GM12878 (cell line): ENCODE measurements around the gene ATCAY. TPM values are rescaled to one million over a fixed set of nuclear protein-coding genes. Genes with fewer than 3 reads are reported as not detected.

Experiments used
- ATAC-seq: fragments of 200-7000 bp; cut with Tn5 transposase; 3 replicates; pipeline ENCODE4 v1.9.1; 2020; ENCODE audit warnings: mild to moderate bottlenecking, moderate library complexity
- BruUV-seq: library from RNA; stranded (reverse); fragments of 400-500 nt; replicated peaks from 2 replicates; lab custom pipeline; 2021; lab: Mats Ljungman, UMichigan
- CTCF ChIA-PET: fragments of 300-600 bp; sonication (Branson Sonifier 250); formaldehyde crosslinking; extraction: SDS; loops from one replicate; lab custom pipeline; 2021; ENCODE audit warnings: inconsistent platforms; lab: Yijun Ruan, JAX
- POLR2A ChIA-PET: fragments of 350-600 bp; formaldehyde crosslinking; extraction: SDS; loops from one replicate; lab custom pipeline; 2021; ENCODE audit warnings: inconsistent platforms; lab: Charles Lee
- RAD21 ChIA-PET: fragments of 300-600 bp; sonication (Branson Sonifier 250); formaldehyde crosslinking; loops from one replicate; lab custom pipeline; 2023; ENCODE audit warnings: antibody characterized with exemption; ENCODE audit not compliant: unreplicated experiment; lab: Charles Lee
- SMC1A ChIA-PET: fragments of 300-600 bp; sonication (Branson Sonifier 250); formaldehyde crosslinking; loops from one replicate; lab custom pipeline; 2023; ENCODE audit not compliant: unreplicated experiment, uncharacterized antibody; lab: Charles Lee
- DNase-seq: peaks from one replicate; pipeline ENCODE4 v3.0.0-alpha.2; 2011; ENCODE audit warnings: low read depth, low spot score
- FAIRE-seq: peaks from 3 replicates; lab custom pipeline; 2011; peaks lifted over from hg19 to GRCh38; lab: Jason Lieb, UNC
- H2AFZ ChIP-seq: 2 replicates; pipeline ENCODE4 v1.6.0; 2011; ENCODE audit warnings: low read depth, low read length, control low read depth; ENCODE audit not compliant: control insufficient read depth
- H3K27ac ChIP-seq: 2 replicates; pipeline ENCODE4 v1.5.1; 2011; ENCODE audit warnings: control low read depth; ENCODE audit not compliant: control insufficient read depth, insufficient read depth
- H3K27me3 ChIP-seq, 2 experiments: replicated peaks in 1 of 2; 2 replicates each; pipeline versions ENCODE4 v1.6.0 to v1.6.1; 2011; ENCODE audit warnings: low read length in 1 of 2; ENCODE audit not compliant: control insufficient read depth in 2 of 2, insufficient read depth in 2 of 2
- H3K36me3 ChIP-seq, 2 experiments: 2 replicates each; pipeline ENCODE4 v1.5.1; 2011; ENCODE audit warnings: low read length in 1 of 2; ENCODE audit not compliant: control insufficient read depth in 2 of 2, insufficient read depth in 2 of 2
- H3K4me1 ChIP-seq: 2 replicates; pipeline ENCODE4 v1.6.1; 2011; ENCODE audit warnings: mild to moderate bottlenecking, low read length, moderate library complexity, mixed read lengths; ENCODE audit not compliant: control insufficient read depth, insufficient read depth
- H3K4me2 ChIP-seq: 2 replicates; pipeline ENCODE4 v1.6.0; 2011; ENCODE audit warnings: control low read depth; ENCODE audit not compliant: control insufficient read depth, insufficient read depth
- H3K4me3 ChIP-seq: fragments of 200-600 bp; sonication (generic); 2 replicates; pipeline ENCODE4 v1.5.1; 2016
- H3K79me2 ChIP-seq: 2 replicates; pipeline ENCODE4 v1.6.0; 2011; ENCODE audit warnings: low read length; ENCODE audit not compliant: control insufficient read depth, insufficient read depth
- H3K9ac ChIP-seq: 2 replicates; pipeline ENCODE4 v1.8.0; 2011; ENCODE audit warnings: low read length, control low read depth, mixed read lengths; ENCODE audit not compliant: control insufficient read depth, insufficient read depth
- H3K9me3 ChIP-seq: replicated peaks from 3 replicates; pipeline ENCODE4 v1.5.1; 2011; ENCODE audit warnings: mild to moderate bottlenecking, low read length; ENCODE audit not compliant: control insufficient read depth, insufficient read depth
- H4K20me1 ChIP-seq: 2 replicates; pipeline ENCODE4 v1.6.0; 2011; ENCODE audit not compliant: control insufficient read depth, insufficient read depth
- BCL11A ChIP-seq: IDR thresholded peaks from 2 replicates; pipeline ENCODE4 v1.6.1; 2011; ENCODE audit warnings: low read depth, low read length
- IRF4 ChIP-seq: IDR thresholded peaks from 2 replicates; pipeline ENCODE4 v1.6.1; 2011; ENCODE audit warnings: low read depth, low read length
- NBN ChIP-seq: fragments of 450-650 bp; IDR thresholded peaks from 2 replicates; pipeline ENCODE4 v1.6.1; 2016
- PAX5 ChIP-seq: IDR thresholded peaks from 2 replicates; pipeline ENCODE4 v1.6.1; 2011; ENCODE audit warnings: low read depth, low read length, borderline replicate concordance
- RBBP5 ChIP-seq: fragments of 200-600 bp; sonication (generic); conservative IDR thresholded peaks from 2 replicates; pipeline ENCODE4 v1.6.1; 2016
- RELA ChIP-seq: fragments of 450-650 bp; IDR thresholded peaks from 2 replicates; pipeline ENCODE4 v1.8.0; 2014; ENCODE audit warnings: borderline replicate concordance; ENCODE audit not compliant: partially characterized antibody
- TARDBP ChIP-seq: IDR thresholded peaks from 2 replicates; pipeline ENCODE4 v1.6.1; 2016; ENCODE audit warnings: borderline replicate concordance
- ZZZ3 ChIP-seq: IDR thresholded peaks from 2 replicates; pipeline ENCODE4 v1.6.1; 2011; ENCODE audit warnings: low read depth; ENCODE audit not compliant: control insufficient read depth, insufficient read length
- WGBS: methylation state at CpG from one replicate; pipeline ENCODE4 v1.1.6; 2016; ENCODE audit warnings: low lambda C conversion rate; ENCODE audit not compliant: insufficient replicate concordance, insufficient coverage; ENCODE audit errors: missing lambda C conversion rate; 5-methylcytosine and 5-hydroxymethylcytosine counted together
- in situ Hi-C: fragments of 300-500 bp; cut with MboI; formaldehyde crosslinking; loops from 9 replicates; pipeline ENCODE4 v1.14.3; 2018; ENCODE audit warnings: mixed read lengths
- intact Hi-C: fragments of 100-400 bp; cut with micrococcal nuclease; formaldehyde crosslinking; loops from one replicate; pipeline ENCODE4 v1.14.2; 2022; ENCODE audit not compliant: unreplicated experiment
- polyA plus RNA-seq, 11 experiments: library from polyadenylated mRNA; depleted of rRNA in 4 of 11; unstranded in 6 of 11; stranded (reverse) in 5 of 11; fragments of >200 nt; fragmentation: Nextera tagmentation in 4 of 11; fragmentation: Illumina TruSeq in 1 of 11; extraction: Ambion mirVana in 4 of 11; extraction: Trizol in 1 of 11; gene quantifications; 1 replicate in 1 of 11; 2 replicates in 10 of 11; pipeline versions ENCODE4 v1.2.1 to v1.2.3, GENCODE V29; 2011 to 2016; ENCODE audit warnings: inconsistent platforms in 2 of 11, missing spikeins in 2 of 11, low read depth in 1 of 11
- total RNA-seq, 4 experiments: library from RNA; depleted of rRNA in 3 of 4; stranded (reverse); fragments of >200 nt in 3 of 4; fragmentation: Illumina TruSeq in 1 of 4; extraction: Trizol in 1 of 4; gene quantifications; 2 replicates each; pipeline versions ENCODE4 v1.2.1 to v1.2.3, GENCODE V29; 2013 to 2021
- TF ChIP-seq, protein P1 (sequence below): IDR thresholded peaks from 2 replicates; pipeline ENCODE4 v1.6.1; 2012; ENCODE audit warnings: low read length, inconsistent platforms
- TF ChIP-seq, protein P2 (sequence below): IDR thresholded peaks from 2 replicates; pipeline ENCODE4 v1.6.1; 2012; ENCODE audit warnings: mild to moderate bottlenecking, low read depth, low read length
- TF ChIP-seq, protein P3 (sequence below): fragments of 450-650 bp; IDR thresholded peaks from 2 replicates; pipeline ENCODE4 v1.6.1; 2017; ENCODE audit warnings: mild to moderate bottlenecking
- TF ChIP-seq, protein P4 (sequence below), 3 experiments: IDR thresholded peaks in 2 of 3; conservative IDR thresholded peaks in 1 of 3; 2 replicates each; pipeline ENCODE4 v1.5.1; 2011; ENCODE audit warnings: low read depth in 3 of 3, low read length in 3 of 3, mild to moderate bottlenecking in 3 of 3, control low read depth in 2 of 3, moderate library complexity in 2 of 3, inconsistent platforms in 1 of 3, mixed read lengths in 1 of 3; ENCODE audit not compliant: control insufficient read depth in 2 of 3, insufficient read depth in 1 of 3; ENCODE audit errors: extremely low read depth in 1 of 3
- TF ChIP-seq, protein P5 (sequence below): IDR thresholded peaks from 2 replicates; pipeline ENCODE4 v1.6.1; 2011; ENCODE audit warnings: low read depth, low read length, improper control_type of control experiment, borderline replicate concordance

Gene ATCAY
- total and polyA plus RNA-seq, 10 of the 15 experiments (the other 5 are each of a cell fraction or from before 2014, with no cell fraction given), result under 0.01 to 0.04 (median 0.02) TPM; not detected in 4

DNA sequence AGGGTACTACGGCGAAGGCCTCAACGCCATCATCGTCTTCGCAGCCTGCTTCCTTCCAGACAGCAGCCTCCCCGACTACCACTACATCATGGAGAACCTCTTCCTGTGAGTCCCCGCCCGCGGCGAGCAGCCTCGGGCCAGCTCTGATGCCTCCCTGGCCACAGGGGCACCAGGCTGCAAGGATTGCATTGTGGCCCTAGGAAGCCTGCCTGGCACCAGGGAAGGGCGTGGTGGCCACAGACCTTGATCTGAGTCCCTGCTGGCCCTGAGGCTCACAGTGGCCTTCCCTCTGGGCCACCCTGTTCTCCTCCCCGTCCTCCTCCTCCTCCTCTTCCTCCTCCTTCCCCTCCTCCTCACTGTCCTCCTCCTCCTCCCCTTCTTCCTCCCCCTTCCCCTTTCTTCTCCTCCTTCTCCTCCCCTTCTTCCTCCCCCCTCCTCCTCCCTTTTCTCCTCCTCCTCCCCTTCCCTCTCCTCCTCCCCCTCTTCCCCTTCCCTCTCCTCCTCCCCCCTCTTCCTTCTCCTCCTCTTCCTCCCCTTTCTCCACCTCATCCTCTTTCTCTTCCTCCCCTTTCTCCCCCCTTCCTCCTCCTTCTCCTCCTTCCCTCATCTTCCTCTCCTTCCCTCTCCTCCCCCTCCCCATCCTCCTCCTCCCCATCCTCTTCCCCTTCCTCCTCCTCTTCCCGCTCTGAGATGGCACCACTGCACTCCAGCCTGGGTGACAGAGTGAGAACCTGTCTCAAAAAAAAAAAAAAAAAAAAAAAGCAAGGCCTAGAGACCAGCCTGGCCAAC is 28.0 kb downstream of the ATCAY start:
- in situ Hi-C loops, result no loop called here

More for the DNA sequence above, 28.0 kb downstream of the ATCAY start:
- TF ChIP-seq NBN (no peak), TARDBP (no peak), RELA (no peak), PAX5 (no peak), ZZZ3 (no peak), IRF4 (no peak), BCL11A (no peak), RBBP5 (no peak)
- TF ChIP-seq, protein P1, sequence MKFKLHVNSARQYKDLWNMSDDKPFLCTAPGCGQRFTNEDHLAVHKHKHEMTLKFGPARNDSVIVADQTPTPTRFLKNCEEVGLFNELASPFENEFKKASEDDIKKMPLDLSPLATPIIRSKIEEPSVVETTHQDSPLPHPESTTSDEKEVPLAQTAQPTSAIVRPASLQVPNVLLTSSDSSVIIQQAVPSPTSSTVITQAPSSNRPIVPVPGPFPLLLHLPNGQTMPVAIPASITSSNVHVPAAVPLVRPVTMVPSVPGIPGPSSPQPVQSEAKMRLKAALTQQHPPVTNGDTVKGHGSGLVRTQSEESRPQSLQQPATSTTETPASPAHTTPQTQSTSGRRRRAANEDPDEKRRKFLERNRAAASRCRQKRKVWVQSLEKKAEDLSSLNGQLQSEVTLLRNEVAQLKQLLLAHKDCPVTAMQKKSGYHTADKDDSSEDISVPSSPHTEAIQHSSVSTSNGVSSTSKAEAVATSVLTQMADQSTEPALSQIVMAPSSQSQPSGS, result no peak
- TF ChIP-seq, protein P2, sequence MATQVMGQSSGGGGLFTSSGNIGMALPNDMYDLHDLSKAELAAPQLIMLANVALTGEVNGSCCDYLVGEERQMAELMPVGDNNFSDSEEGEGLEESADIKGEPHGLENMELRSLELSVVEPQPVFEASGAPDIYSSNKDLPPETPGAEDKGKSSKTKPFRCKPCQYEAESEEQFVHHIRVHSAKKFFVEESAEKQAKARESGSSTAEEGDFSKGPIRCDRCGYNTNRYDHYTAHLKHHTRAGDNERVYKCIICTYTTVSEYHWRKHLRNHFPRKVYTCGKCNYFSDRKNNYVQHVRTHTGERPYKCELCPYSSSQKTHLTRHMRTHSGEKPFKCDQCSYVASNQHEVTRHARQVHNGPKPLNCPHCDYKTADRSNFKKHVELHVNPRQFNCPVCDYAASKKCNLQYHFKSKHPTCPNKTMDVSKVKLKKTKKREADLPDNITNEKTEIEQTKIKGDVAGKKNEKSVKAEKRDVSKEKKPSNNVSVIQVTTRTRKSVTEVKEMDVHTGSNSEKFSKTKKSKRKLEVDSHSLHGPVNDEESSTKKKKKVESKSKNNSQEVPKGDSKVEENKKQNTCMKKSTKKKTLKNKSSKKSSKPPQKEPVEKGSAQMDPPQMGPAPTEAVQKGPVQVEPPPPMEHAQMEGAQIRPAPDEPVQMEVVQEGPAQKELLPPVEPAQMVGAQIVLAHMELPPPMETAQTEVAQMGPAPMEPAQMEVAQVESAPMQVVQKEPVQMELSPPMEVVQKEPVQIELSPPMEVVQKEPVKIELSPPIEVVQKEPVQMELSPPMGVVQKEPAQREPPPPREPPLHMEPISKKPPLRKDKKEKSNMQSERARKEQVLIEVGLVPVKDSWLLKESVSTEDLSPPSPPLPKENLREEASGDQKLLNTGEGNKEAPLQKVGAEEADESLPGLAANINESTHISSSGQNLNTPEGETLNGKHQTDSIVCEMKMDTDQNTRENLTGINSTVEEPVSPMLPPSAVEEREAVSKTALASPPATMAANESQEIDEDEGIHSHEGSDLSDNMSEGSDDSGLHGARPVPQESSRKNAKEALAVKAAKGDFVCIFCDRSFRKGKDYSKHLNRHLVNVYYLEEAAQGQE, result no peak
- TF ChIP-seq, protein P3, sequence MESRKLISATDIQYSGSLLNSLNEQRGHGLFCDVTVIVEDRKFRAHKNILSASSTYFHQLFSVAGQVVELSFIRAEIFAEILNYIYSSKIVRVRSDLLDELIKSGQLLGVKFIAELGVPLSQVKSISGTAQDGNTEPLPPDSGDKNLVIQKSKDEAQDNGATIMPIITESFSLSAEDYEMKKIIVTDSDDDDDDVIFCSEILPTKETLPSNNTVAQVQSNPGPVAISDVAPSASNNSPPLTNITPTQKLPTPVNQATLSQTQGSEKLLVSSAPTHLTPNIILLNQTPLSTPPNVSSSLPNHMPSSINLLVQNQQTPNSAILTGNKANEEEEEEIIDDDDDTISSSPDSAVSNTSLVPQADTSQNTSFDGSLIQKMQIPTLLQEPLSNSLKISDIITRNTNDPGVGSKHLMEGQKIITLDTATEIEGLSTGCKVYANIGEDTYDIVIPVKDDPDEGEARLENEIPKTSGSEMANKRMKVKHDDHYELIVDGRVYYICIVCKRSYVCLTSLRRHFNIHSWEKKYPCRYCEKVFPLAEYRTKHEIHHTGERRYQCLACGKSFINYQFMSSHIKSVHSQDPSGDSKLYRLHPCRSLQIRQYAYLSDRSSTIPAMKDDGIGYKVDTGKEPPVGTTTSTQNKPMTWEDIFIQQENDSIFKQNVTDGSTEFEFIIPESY, result no peak
- TF ChIP-seq, protein P4, sequence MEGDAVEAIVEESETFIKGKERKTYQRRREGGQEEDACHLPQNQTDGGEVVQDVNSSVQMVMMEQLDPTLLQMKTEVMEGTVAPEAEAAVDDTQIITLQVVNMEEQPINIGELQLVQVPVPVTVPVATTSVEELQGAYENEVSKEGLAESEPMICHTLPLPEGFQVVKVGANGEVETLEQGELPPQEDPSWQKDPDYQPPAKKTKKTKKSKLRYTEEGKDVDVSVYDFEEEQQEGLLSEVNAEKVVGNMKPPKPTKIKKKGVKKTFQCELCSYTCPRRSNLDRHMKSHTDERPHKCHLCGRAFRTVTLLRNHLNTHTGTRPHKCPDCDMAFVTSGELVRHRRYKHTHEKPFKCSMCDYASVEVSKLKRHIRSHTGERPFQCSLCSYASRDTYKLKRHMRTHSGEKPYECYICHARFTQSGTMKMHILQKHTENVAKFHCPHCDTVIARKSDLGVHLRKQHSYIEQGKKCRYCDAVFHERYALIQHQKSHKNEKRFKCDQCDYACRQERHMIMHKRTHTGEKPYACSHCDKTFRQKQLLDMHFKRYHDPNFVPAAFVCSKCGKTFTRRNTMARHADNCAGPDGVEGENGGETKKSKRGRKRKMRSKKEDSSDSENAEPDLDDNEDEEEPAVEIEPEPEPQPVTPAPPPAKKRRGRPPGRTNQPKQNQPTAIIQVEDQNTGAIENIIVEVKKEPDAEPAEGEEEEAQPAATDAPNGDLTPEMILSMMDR (IDR thresholded peaks at IDR 0.05 in 2 of 3, conservative IDR thresholded peaks at IDR 0.05 in 1 of 3; ENCODE audit: control insufficient read depth in 2 of 3, extremely low read depth in 1 of 3, insufficient read depth in 1 of 3, low read depth in 3 of 3, low read length in 3 of 3), result no peak
- TF ChIP-seq, protein P5, sequence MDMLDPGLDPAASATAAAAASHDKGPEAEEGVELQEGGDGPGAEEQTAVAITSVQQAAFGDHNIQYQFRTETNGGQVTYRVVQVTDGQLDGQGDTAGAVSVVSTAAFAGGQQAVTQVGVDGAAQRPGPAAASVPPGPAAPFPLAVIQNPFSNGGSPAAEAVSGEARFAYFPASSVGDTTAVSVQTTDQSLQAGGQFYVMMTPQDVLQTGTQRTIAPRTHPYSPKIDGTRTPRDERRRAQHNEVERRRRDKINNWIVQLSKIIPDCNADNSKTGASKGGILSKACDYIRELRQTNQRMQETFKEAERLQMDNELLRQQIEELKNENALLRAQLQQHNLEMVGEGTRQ, result no peak
- Histone ChIP-seq H3K36me3 (no peaks in the 10 kb centered on the region), H3K4me1 (no peaks in the 10 kb centered on the region), H3K4me2 (no peak overlapping the region), H3K27ac (no peak overlapping the region), H3K79me2 (no peaks in the 10 kb centered on the region), H2AFZ (no peak overlapping the region), H3K9ac (no peak overlapping the region), H3K9me3 (no peaks in the 10 kb centered on the region; the same call in 2 of the 3 replicates), H3K27me3 (no peaks in the 10 kb centered on the region), H3K4me3 (no peak overlapping the region), H4K20me1 (no peaks in the 10 kb centered on the region)
- ChIA-PET SMC1A (no interaction called here), POLR2A (no interaction called here), CTCF (no interaction called here), RAD21 (interaction anchor here (0.6 kb wide), 1 partner anchor 256 kb away, joined by 3 read pairs; no protein-coding TSS in a partner anchor)
- BruUV-seq, result no TSS peak
- ATAC-seq, result no peak
- DNase-seq, result no peak
- no peak for FAIRE-seq
- 65% methylated on average over 13 of the region's 14 CpGs for WGBS
- intact Hi-C loops, result no loop called here
